Ishikawa (cell line): ENCODE measurements around the gene SESTD1.

Experiments used
- CEBPB ChIP-seq: IDR thresholded peaks from 2 replicates; pipeline ENCODE4 v1.6.1; 2012
- CREB1 ChIP-seq: IDR thresholded peaks from 2 replicates; pipeline ENCODE4 v1.6.1; 2012; ENCODE audit warnings: low read depth
- EGR1 ChIP-seq: IDR thresholded peaks from 2 replicates; pipeline ENCODE4 v1.6.1; 2012
- EP300 ChIP-seq: IDR thresholded peaks from 2 replicates; pipeline ENCODE4 v1.6.1; 2012; ENCODE audit warnings: borderline replicate concordance
- FOXM1 ChIP-seq: IDR thresholded peaks from 2 replicates; pipeline ENCODE4 v1.6.1; 2012; ENCODE audit warnings: low read depth, borderline replicate concordance
- NFIC ChIP-seq: IDR thresholded peaks from 2 replicates; pipeline ENCODE4 v1.6.1; 2012
- RAD21 ChIP-seq: IDR thresholded peaks from 2 replicates; pipeline ENCODE4 v1.6.1; 2012; ENCODE audit warnings: low read depth
- TAF1 ChIP-seq: IDR thresholded peaks from 2 replicates; pipeline ENCODE4 v1.6.1; 2012; ENCODE audit warnings: low read depth, mild to moderate bottlenecking
- TEAD4 ChIP-seq: IDR thresholded peaks from 2 replicates; pipeline ENCODE4 v1.6.1; 2012
- YY1 ChIP-seq: IDR thresholded peaks from 2 replicates; pipeline ENCODE4 v1.6.1; 2012; ENCODE audit warnings: low read depth
- TF ChIP-seq, protein P1 (sequence below): IDR thresholded peaks from 2 replicates; pipeline ENCODE4 v1.6.1; 2012
- TF ChIP-seq, protein P2 (sequence below): IDR thresholded peaks from 2 replicates; pipeline ENCODE4 v1.6.1; 2012
- TF ChIP-seq, protein P3 (sequence below): IDR thresholded peaks from 2 replicates; pipeline ENCODE4 v1.6.1; 2012; ENCODE audit warnings: low read depth, mild to moderate bottlenecking

DNA sequence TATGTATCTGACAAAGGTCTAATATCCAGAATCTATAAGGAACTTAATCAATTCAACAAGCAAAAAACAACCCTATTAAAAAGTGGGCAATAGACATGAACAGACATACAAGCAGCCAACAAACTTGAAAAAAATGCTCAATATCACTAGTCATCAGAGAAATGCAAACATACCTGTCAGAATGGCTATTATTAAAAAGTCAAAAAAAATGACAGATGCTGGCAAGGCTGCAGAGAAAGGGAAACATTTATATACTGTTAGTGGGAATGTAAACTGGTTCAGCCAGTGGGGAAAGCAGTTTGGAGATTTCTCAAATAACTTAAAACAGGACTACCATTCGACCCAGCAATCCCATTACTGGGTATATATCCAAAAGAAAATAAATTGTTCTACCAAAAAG lies 21.6 kb downstream of the SESTD1 start:
- TF ChIP-seq, protein P1, sequence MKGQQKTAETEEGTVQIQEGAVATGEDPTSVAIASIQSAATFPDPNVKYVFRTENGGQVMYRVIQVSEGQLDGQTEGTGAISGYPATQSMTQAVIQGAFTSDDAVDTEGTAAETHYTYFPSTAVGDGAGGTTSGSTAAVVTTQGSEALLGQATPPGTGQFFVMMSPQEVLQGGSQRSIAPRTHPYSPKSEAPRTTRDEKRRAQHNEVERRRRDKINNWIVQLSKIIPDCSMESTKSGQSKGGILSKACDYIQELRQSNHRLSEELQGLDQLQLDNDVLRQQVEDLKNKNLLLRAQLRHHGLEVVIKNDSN: no peak
- TF ChIP-seq NFIC (no peak), CEBPB (no peak), TEAD4 (no peak), YY1 (no peak), CREB1 (no peak), EP300 (no peak), EGR1 (no peak), TAF1 (no peak), RAD21 (no peak), FOXM1 (no peak)
- TF ChIP-seq, protein P2, sequence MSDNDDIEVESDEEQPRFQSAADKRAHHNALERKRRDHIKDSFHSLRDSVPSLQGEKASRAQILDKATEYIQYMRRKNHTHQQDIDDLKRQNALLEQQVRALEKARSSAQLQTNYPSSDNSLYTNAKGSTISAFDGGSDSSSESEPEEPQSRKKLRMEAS: no peak
- TF ChIP-seq, protein P3, sequence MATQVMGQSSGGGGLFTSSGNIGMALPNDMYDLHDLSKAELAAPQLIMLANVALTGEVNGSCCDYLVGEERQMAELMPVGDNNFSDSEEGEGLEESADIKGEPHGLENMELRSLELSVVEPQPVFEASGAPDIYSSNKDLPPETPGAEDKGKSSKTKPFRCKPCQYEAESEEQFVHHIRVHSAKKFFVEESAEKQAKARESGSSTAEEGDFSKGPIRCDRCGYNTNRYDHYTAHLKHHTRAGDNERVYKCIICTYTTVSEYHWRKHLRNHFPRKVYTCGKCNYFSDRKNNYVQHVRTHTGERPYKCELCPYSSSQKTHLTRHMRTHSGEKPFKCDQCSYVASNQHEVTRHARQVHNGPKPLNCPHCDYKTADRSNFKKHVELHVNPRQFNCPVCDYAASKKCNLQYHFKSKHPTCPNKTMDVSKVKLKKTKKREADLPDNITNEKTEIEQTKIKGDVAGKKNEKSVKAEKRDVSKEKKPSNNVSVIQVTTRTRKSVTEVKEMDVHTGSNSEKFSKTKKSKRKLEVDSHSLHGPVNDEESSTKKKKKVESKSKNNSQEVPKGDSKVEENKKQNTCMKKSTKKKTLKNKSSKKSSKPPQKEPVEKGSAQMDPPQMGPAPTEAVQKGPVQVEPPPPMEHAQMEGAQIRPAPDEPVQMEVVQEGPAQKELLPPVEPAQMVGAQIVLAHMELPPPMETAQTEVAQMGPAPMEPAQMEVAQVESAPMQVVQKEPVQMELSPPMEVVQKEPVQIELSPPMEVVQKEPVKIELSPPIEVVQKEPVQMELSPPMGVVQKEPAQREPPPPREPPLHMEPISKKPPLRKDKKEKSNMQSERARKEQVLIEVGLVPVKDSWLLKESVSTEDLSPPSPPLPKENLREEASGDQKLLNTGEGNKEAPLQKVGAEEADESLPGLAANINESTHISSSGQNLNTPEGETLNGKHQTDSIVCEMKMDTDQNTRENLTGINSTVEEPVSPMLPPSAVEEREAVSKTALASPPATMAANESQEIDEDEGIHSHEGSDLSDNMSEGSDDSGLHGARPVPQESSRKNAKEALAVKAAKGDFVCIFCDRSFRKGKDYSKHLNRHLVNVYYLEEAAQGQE: no peak
